HG03095 (cell line): Measurements from ENCODE around the gene PRIMA1.

Experiments used
- ATAC-seq: cut with Tn5 transposase; IDR thresholded peaks from one replicate; pipeline ENCODE4 v1.9.1; 2021; ENCODE audit warnings: moderate library complexity; ENCODE audit not compliant: unreplicated experiment

PRIMA1 gene

DNA sequence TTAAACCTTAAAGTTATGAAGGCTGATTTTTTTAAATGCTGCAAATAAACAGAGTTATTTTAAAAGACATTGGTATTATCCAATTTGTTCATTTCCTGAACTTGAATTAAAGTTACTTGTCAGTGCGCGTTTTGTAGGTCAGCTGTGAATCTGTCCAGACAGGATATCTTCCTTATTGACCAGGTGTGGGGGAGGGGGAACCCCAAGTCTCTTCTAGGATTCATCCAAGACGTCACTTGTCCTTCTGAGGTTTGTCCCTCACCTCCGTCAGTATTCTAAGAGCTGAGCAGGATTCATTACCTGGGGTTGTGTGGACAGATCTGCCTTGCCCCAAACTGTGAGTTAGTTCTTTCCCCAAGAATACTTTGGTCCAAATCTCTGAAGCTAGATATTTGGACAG, 8.8 kb upstream of the PRIMA1 start:
- no peak for ATAC-seq

DNA sequence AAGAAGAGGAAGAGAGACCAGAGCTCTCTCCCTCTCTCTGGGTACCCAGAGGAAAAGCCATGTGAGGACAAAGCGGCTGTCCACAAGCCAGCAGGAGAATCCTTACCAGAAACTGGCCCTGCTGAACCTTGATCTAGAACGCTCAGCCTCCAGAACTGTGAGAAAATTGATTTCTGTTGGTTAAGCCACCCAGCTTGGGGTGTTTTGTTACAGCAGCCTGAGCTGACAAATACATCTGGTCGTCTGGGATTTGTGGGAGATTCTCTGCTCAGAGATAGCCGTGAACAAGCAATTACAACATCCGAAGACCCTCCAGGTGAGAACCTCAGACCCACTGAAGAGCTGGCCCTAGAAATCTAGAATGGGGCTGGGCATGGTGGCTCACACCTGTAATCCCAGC, 6.5 kb upstream of the PRIMA1 start:
- no peak for ATAC-seq

DNA sequence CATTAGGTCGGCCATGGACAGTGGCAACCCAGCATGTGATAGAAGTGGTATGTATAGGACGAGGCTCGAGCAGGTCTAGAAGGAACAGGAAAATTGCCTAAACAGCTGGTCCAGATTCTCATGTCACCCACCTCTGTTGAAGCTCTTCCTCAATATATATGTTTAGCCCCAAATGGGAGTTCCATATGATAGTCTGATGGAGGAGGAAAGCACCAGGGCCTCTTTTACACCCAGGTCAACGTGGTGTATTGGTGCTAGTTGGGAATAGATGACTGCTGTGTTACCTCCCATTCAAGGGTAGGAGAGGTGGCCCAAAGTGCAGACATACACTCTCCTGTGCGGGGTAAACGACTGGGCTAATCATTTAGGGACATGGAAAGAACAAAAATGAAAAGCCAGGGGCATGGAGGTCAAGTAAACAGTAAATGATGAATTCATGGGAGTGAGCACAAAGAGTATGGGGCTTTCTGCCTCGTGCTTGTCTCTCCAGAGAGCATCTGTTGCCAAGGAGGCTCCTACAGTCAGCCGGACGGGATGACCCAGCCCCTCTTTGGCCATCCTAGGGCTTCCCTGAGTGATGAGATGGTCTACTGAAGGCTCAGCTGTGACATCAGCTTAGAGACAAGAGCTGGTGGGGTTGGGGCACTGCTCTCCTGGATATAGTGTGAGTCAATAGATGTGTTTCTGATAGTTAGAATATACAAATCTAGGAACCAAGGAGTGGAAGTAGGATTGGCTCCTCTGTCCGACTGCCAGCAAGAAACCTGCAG, 5.5 kb upstream of the PRIMA1 start:
- no peak for ATAC-seq

DNA sequence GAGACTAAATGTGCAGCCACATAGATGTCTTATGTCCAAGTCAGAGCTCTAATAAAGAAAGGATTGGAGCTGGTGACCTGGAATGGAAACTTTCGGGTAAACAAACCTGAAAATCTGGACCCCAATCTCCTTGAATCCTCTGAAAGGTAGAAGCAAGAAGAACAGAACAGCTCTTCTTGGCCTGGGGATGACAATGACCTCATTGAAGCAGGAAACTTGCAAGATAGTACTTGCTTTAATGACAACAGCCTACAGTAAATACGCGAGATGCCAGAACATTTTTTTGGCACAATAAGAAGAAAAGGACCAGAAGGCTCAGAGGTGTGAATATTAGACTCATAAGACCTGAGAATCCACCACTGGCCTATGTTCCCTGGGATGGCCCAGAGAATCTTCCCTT, 4.1 kb upstream of the PRIMA1 start:
- no peak for ATAC-seq

DNA sequence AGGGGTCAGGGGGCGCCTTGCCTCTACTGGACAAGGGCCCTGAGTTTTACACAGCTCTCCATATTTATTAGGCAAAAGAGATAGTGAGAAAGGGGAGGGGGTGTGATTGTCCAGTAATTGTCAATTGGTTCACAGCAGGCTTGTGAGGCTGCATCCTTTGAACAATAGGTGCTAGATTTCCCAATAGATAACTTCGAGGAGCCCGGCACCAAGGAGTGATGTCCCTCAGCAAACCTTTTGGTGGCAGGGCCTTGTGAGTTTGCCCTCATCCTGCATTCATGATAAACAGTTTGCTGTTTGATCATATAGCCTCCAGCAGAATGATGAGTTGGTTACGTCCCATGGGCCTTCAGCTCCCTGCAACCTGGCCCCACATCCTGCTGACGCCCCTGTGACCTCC, 2.7 kb upstream of the PRIMA1 start:
- ATAC-seq = no peak

DNA sequence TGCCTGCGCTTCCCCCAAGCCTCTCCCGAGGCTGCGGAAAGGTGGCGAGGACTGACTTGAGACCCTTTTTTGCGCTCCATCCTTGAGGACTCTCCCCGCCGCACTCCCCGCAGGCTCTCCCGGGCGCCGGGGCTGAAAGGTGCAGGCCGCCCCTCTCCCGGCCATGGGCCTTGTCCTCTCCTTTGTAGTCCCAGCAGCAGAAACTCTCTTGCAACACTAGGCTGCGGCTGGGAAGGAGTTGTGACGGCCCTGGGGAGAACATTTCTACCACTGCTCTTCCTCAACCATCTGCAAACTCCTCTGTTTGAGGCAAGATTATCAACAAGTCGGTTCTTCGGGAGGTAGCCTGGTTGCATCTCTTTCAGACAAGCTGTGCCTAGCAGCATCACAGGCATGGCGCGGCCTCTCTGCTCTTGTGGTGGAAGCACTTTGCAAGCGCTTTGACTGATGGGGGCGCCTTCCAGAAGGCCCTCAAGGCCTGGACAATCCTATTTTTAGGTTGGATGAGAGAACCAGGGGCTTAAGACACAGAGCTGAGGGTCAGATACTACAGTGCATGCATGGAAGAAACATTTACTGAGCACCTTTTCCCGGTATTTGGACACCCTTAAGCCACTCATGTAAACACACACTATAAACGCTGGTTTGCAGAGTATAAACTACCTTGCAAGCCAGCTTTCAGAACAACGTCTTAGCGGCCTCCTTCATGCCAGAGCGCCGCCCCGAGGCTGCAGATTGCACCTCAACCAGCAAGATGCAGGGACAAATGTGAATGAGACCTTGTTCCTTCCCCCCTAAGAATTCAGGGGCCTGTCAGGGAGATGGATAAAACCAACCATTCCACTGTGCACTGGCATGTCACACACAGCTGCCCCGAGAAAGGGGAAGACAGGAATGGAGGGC, 1.2 kb upstream of the PRIMA1 start:
- ATAC-seq = no peak

DNA sequence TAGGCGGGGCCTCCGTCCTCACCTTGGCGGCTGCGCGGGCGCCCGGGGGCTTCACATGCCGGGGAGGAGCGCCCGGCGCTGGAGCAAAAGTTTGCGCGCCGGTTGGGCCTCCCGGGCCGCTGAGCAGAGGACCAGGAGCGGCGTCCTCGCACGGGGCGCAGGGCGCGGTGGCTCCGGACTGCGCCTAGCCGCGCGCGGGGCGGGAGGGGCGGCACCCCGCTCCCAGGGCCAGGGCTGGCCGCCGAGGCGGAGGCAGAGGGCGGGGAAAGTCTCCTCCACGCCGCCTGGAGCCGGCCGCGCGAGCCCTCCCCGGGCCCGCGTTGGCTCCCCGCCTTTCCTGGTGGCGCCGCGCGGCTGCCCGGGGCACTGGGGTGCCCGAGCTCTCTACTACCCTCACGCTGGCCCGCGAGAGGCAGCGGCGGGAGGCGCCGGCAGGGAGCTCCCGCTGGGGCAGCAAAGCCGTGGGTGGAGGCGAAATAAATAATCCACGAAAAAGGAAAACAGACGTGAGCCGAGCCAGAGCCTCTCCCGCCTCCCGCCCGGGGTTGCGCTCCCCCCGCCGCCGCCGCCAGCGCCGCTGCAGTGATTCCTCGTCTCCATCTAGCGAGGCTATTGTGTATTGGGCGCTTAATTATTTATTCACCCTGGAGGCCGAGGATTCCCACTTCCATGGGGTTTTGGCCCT, 400 bp upstream of the PRIMA1 start:
- ATAC-seq = no peak

DNA sequence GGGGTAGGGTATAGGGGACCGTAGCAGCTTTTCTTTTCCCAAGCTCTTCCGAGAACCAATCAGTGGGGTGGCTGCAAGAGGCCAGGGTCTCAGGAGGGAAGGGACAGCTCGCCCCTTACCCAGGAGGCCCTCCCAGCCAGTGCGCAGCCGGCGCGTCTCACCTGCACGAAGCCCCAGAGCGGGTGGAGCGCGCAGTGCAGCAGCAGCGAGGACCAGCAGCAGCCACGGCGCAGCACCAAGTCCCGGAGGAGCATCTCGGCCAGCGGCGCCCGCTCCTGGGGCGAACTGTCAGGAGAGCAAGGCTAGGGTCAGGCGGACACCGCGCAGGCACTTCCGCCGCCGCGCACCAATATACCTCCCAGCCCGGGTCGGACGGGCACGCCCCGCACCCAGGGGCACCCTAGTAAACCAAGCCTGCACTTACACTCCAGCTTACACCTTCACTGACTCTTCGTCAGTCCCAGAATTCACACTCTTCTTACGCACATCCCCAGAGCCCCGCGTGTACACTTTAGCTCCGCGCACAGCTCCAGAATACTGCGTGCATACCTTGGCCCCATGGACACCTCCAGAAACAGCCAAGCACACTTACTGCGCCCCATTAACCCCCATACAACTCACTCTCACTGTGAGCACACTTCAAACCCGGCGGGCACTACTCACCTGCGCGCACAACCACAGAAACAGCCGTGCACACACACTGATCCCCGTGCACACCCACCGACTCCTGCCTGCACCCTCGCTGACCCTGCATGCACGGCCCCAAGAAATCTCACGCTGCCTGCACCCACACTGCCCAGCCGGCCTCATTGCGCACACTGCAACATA, 606 bp downstream of the PRIMA1 start:
- no peak for ATAC-seq

DNA sequence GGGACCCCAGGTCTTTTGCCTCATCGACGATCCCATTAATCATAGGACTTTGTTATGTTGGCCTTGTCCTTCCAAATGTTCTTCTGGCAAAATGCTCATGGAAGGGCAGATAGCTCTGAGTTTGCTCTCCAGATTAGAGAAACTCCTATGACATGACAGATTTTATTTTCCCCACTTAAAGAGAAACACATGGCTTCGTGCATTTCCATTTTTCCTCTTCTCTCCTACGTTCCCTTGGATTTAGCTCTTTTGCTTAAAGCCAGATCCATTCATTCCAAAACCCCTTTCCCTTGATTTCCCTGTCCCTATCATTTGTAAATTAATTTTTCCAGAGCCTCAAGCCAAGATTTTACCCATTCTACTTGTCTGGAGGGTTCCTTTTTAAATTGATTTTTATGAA, 2.9 kb downstream of the PRIMA1 start:
- ATAC-seq = no peak

DNA sequence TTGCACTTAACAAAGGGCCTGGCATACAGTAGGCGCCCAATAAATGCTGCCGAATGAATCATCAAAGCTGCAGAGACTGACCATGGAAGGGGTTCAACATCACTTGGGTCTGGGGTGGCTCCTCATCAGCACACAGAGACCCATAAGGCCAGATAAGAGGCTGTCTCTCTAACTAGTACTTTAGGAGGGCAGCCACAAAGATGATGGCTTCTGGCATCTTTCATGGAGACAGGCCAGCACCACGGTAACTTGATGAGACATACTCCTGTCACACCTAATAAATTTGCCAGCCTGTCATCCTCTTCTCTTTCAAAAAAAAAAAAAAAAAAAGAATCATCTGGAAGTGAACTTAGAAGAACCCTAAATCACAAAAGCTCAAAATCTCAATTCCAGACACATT, 3.4 kb downstream of the PRIMA1 start:
- no peak for ATAC-seq

DNA sequence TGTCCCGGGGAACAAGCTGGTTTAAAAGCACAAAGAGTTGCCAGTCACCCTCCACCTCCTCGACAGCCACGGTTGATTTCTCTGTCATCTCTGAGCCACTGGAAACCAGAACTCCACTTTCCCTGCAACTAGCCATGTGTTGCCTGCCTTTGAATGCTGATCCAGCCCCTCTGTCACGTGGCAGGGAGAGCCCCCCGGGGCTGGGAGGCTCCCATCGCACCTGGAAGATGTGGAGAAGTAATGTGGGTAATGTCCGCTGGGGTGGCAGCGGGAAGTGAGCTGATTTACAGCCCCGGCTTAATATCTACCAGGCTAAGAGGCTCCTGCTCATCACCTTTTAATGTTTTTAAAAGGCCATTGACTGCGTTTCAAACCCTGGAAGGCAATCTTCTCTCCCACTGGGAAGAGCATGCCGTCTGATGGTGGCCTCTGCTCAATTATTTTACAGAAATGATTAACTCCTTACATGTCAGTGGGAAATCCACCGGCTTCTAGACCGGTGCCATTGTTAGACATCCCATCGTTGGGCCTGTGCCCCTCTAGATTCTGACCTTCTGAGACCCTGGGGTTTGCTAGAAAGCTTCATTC, 7.4 kb downstream of the PRIMA1 start:
- ATAC-seq = no peak

DNA sequence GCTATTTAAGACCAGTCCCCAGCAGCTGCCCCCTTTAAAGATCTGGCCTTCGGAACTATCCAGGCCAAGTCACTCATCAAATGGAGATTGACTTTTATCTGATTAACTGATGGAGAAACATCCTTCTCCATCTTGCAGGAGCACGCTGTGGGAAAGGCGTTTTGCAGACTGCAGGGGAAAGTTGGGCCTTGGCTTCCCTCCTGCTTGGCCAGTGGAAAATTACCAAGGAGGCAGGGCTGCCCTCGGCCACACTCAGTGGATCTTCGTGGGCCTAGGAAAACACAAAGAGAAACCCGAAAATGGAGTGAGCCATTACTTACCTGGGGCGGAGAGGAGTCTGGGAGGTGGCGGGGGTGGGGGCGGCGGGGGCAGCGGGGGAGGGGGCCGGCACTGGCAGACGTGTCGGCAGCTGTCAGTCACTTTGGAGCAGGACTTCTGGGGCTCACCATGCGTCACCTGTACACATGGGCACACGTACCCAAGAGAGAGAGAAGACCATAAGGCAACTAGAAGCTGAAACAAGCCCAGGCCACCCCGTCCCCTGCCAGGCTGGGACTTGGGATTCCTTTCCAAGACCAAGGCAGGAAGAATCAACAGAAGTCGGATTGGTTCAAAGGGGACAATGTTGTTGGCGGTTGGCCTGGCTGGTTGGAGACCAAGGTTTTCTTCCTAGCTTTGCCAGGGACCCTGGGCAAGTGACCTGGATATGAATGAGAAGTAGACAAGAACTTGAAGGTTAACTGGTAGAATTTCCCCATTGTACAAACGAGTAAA, 9.2 kb downstream of the PRIMA1 start:
- no peak for ATAC-seq

DNA sequence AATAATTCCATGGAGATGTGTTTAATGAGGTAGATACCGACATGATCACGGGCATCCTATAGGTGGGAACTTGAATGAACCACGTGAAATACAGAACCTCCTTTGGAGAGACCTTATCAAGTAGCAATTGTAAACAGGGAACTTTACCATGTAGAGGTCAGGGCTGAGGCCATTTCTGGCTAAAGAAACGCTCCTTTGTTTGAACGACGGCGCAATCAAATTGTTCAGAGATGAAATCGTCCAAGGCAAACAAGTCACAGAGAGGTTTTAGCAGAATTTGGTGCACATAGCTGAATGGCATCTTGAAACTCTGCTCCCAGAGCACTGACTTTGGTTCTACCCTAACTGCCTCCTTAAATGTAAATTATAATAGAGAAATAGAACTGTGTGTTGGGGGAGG, 9.8 kb downstream of the PRIMA1 start:
- ATAC-seq = no peak

DNA sequence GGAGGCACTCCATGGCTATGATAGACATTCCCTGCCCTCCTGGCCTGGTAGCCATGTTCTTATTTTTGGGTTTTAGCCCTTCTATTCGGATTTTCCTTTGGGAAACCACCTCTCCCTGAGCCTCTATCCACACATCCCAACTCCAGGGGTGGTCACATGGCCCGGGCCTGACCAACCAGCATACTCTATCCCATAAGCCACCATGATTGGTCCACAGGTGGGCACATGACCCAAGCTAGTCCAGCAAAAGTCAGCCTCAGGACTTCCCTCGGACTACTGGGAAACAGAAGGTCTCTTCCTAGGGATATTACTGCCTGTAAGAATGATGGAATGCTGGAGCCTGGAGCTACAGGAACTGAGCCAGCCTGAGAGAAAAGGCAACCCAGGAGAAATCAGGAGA, 12.5 kb downstream of the PRIMA1 start:
- ATAC-seq = no peak

DNA sequence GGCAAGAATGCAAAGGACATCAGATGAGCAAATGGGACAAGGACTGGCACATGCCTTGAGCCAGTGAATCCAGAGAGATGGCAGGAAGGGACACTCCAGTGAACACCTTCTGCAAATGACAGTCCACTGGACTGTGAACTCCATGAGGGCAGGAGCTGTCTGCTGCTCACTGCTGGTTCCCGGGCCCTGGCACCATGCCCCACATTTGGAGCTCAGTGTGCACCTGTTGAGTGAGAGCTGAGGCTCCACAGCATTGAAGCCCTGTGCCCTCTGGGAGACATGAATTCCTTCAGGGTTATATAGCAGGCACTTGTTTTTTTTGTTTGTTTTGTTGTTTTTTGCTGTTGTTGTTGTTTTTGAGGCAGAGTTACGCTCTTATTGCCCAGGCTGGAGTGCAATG, 13.1 kb downstream of the PRIMA1 start:
- no peak for ATAC-seq

DNA sequence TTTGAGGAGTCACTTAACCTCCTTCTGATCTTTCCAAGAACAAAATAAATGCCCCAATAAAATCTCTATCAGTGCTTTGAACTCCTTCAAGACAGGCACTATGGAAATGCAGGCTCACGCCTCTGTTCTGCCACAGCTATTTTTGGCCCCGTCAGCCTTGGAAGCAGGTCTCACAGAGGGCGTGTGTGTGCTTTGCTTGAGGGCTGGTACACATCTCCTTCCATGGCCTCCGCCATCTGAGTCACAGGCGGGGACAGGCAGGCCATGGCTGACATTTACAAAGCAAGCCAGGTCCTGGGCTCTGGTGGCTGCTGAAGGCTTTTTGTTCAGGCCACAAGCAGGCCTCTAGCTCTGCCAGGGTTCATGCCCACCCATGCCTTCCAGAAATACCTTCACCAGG, 16.0 kb downstream of the PRIMA1 start:
- no peak for ATAC-seq

DNA sequence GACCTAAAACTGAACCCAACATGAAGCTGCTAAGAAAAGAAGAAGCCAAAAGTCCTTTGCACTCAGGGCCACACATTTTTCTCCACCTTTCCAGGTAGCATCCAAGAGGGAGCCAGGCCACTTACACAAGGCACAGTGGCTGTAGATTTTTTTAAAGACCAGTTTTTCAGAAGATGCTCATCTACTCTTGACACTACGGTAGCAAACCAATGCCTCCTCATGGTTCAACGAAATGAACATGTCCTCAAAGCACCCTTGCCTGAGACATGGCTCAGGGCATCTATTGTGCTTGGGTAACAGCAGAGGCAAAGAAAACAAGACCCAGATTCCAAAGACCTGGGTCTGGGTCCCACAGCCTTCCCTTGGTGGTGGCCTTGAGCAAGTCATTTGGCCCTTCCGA, 22.3 kb downstream of the PRIMA1 start:
- ATAC-seq = no peak

DNA sequence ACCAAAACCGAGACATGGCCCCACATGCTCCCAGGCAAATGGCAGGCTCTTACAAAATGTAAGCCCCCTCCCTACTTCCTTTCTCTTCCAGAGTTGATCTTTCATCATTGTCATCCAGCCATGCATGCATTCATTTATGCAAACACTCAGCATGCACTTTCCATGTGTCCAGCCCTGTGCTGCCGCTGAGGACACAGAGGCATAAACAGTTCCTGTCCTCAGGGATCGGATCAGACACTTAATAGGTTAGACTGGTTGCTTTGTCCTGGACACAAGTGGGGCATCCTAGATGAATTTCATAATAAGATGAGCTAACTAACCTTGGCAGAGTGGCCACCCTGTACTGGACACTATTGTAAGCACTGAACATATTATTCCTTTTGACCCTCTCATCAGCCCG, 23.1 kb downstream of the PRIMA1 start:
- no peak for ATAC-seq

DNA sequence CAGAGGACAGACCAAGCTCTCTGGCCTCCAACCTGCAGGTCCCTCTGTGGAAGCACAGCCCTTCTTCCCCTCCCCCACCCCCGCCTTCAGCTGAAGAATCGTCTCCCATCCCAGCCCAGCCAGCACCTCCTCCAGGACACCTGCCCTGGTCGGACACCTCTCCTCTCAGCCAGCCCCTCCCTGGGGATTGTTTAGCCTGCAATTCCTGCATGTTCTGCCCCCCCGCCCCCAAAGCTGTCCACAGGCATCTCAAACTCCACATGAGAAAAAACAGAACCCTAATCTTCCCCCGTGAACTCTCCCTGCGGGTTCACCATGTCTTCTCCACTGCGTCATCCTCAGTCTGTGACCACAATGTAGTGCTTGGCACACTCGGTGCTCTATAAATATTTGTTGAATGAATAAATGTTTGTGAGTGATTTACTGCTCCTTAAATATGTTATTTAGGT, 24.1 kb downstream of the PRIMA1 start:
- ATAC-seq = no peak
